ENCODE measurements around the gene EYA2.

EYA2 gene

DNA sequence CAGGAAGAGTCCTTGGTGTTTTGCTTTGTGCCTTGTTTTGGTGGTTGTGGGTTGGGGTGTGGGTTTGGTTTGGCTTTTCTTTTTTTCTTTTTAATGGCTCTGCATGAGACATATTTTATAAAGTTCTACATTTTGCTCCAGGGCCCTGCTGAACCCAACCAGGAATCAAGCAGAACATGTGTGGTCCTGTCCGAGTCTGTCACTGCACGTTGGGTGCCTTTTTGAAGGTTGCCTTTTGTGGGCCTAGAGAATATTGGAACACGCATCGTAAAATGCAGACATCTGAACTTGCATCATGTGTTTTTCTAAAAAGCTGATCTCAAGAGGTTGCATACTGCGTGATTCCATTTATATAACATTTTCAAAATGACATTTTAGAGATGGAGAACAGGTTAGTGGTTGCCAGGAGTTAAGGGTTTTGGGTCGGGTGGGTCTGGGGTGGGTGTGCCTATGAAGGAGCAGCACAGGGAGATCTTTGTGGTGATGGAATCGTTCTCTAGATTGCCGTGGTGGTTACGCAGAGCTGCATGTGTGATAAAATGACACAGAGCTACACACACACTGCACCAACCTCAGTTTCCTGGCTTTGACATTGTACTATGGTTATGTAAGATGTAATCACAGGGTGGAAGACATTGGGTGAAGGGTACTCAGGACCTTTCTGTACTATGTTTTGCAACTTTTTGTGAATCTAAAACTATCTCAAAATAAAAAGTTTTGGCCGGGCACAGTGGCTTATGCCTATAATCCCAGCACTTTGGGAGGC lies 80.2 kb downstream of the EYA2 start (continued):
- TF ChIP-seq, protein P1, sequence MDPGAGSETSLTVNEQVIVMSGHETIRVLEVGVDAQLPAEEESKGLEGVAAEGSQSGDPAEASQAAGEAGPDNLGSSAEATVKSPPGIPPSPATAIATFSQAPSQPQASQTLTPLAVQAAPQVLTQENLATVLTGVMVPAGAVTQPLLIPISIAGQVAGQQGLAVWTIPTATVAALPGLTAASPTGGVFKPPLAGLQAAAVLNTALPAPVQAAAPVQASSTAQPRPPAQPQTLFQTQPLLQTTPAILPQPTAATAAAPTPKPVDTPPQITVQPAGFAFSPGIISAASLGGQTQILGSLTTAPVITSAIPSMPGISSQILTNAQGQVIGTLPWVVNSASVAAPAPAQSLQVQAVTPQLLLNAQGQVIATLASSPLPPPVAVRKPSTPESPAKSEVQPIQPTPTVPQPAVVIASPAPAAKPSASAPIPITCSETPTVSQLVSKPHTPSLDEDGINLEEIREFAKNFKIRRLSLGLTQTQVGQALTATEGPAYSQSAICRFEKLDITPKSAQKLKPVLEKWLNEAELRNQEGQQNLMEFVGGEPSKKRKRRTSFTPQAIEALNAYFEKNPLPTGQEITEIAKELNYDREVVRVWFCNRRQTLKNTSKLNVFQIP (CRISPR knock-in tag; IDR thresholded peaks at IDR 0.05; ENCODE audit: borderline replicate concordance, low read depth) = no peak
- TF ChIP-seq, protein P2, sequence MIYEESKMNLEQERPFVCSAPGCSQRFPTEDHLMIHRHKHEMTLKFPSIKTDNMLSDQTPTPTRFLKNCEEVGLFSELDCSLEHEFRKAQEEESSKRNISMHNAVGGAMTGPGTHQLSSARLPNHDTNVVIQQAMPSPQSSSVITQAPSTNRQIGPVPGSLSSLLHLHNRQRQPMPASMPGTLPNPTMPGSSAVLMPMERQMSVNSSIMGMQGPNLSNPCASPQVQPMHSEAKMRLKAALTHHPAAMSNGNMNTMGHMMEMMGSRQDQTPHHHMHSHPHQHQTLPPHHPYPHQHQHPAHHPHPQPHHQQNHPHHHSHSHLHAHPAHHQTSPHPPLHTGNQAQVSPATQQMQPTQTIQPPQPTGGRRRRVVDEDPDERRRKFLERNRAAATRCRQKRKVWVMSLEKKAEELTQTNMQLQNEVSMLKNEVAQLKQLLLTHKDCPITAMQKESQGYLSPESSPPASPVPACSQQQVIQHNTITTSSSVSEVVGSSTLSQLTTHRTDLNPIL (CRISPR knock-in tag; IDR thresholded peaks at IDR 0.05; ENCODE audit: low read depth) = no peak
- TF ChIP-seq ZNF8 (CRISPR knock-in tag; IDR thresholded peaks at IDR 0.05) (no peak), ARNTL (CRISPR knock-in tag; IDR thresholded peaks at IDR 0.05; ENCODE audit: borderline replicate concordance, low read depth) (no peak), ZC3H10 (CRISPR knock-in tag; IDR thresholded peaks at IDR 0.05) (no peak), ZNF70 (CRISPR knock-in tag; IDR thresholded peaks at IDR 0.05) (no peak)
- TF ChIP-seq, protein P3, sequence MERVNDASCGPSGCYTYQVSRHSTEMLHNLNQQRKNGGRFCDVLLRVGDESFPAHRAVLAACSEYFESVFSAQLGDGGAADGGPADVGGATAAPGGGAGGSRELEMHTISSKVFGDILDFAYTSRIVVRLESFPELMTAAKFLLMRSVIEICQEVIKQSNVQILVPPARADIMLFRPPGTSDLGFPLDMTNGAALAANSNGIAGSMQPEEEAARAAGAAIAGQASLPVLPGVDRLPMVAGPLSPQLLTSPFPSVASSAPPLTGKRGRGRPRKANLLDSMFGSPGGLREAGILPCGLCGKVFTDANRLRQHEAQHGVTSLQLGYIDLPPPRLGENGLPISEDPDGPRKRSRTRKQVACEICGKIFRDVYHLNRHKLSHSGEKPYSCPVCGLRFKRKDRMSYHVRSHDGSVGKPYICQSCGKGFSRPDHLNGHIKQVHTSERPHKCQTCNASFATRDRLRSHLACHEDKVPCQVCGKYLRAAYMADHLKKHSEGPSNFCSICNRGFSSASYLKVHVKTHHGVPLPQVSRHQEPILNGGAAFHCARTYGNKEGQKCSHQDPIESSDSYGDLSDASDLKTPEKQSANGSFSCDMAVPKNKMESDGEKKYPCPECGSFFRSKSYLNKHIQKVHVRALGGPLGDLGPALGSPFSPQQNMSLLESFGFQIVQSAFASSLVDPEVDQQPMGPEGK (CRISPR knock-in tag; IDR thresholded peaks at IDR 0.05; ENCODE audit: borderline replicate concordance) = no peak

DNA sequence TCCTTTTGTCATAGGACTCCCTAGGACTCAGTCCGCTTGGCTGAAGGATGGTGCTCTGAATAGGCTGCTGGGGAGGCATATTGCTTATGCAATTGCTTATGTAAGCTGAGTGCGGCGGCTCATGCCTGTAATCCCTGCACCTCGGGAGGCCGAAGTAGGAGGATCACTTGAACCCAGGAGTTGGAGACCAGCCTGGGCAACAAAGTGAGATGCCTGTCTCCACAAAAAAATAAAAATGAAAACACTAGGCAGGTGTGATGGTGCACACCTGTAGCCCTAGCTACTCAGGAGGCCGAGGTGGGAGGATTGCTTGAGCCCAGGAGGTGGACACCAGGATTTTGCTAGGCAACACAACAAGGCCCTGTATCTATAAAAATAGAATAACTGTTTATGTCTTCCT lies 81.3 kb downstream of the EYA2 start:
- no peak for ATAC-seq
- TF ChIP-seq TCF4 (CRISPR knock-in tag; IDR thresholded peaks at IDR 0.05; ENCODE audit: borderline replicate concordance) (no peak), PPARA (CRISPR knock-in tag; IDR thresholded peaks at IDR 0.05; ENCODE audit: borderline replicate concordance) (no peak), BACH2 (CRISPR knock-in tag; IDR thresholded peaks at IDR 0.05; ENCODE audit: borderline replicate concordance) (no peak), ZNF70 (CRISPR knock-in tag; IDR thresholded peaks at IDR 0.05) (no peak), CSDC2 (CRISPR knock-in tag; IDR thresholded peaks at IDR 0.05) (no peak), ESRRG (CRISPR knock-in tag; IDR thresholded peaks at IDR 0.05) (no peak), ZC3H10 (CRISPR knock-in tag; IDR thresholded peaks at IDR 0.05) (no peak), GLIS3 (CRISPR knock-in tag; IDR thresholded peaks at IDR 0.05) (no peak), ISL1 (CRISPR knock-in tag; IDR thresholded peaks at IDR 0.05) (no peak), ZNF8 (CRISPR knock-in tag; IDR thresholded peaks at IDR 0.05) (no peak), ZNF565 (CRISPR knock-in tag; conservative IDR thresholded peaks at IDR 0.05; ENCODE audit: low read depth) (no peak), ZFP3 (CRISPR knock-in tag; IDR thresholded peaks at IDR 0.05) (no peak), ZFP30 (CRISPR knock-in tag; IDR thresholded peaks at IDR 0.05) (no peak), SNAI2 (CRISPR knock-in tag; IDR thresholded peaks at IDR 0.05) (no peak)
- TF ChIP-seq, protein P1 (CRISPR knock-in tag; IDR thresholded peaks at IDR 0.05; ENCODE audit: borderline replicate concordance, low read depth) = no peak
- TF ChIP-seq, protein P4, sequence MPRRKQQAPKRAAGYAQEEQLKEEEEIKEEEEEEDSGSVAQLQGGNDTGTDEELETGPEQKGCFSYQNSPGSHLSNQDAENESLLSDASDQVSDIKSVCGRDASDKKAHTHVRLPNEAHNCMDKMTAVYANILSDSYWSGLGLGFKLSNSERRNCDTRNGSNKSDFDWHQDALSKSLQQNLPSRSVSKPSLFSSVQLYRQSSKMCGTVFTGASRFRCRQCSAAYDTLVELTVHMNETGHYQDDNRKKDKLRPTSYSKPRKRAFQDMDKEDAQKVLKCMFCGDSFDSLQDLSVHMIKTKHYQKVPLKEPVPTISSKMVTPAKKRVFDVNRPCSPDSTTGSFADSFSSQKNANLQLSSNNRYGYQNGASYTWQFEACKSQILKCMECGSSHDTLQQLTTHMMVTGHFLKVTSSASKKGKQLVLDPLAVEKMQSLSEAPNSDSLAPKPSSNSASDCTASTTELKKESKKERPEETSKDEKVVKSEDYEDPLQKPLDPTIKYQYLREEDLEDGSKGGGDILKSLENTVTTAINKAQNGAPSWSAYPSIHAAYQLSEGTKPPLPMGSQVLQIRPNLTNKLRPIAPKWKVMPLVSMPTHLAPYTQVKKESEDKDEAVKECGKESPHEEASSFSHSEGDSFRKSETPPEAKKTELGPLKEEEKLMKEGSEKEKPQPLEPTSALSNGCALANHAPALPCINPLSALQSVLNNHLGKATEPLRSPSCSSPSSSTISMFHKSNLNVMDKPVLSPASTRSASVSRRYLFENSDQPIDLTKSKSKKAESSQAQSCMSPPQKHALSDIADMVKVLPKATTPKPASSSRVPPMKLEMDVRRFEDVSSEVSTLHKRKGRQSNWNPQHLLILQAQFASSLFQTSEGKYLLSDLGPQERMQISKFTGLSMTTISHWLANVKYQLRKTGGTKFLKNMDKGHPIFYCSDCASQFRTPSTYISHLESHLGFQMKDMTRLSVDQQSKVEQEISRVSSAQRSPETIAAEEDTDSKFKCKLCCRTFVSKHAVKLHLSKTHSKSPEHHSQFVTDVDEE (CRISPR knock-in tag; IDR thresholded peaks at IDR 0.05) = no peak
- TF ChIP-seq, protein P2 (CRISPR knock-in tag; IDR thresholded peaks at IDR 0.05; ENCODE audit: low read depth) = no peak
- TF ChIP-seq, protein P3 (CRISPR knock-in tag; IDR thresholded peaks at IDR 0.05; ENCODE audit: borderline replicate concordance) = no peak
- TF ChIP-seq, protein P5, sequence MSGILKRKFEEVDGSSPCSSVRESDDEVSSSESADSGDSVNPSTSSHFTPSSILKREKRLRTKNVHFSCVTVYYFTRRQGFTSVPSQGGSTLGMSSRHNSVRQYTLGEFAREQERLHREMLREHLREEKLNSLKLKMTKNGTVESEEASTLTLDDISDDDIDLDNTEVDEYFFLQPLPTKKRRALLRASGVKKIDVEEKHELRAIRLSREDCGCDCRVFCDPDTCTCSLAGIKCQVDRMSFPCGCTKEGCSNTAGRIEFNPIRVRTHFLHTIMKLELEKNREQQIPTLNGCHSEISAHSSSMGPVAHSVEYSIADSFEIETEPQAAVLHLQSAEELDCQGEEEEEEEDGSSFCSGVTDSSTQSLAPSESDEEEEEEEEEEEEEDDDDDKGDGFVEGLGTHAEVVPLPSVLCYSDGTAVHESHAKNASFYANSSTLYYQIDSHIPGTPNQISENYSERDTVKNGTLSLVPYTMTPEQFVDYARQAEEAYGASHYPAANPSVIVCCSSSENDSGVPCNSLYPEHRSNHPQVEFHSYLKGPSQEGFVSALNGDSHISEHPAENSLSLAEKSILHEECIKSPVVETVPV (CRISPR knock-in tag; IDR thresholded peaks at IDR 0.05) = no peak

Measured in SK-N-SH treated with all-trans-retinoic acid at 6 μM for 48 hours (cell line).